ENCODE data around the gene UVSSA.
"Not testable (repeated sequence)": the region's sequence is repeated elsewhere in the genome, so short reads cannot be mapped to it uniquely, and the experiment has no call there.

GRCh38 chr4:1324443-1325175 is 22.4 kb upstream of the UVSSA start:
- TF ChIP-seq CTCF (IDR thresholded peaks at IDR 0.05; ENCODE audit: low read depth, low read length); POLR2A (IDR thresholded peaks at IDR 0.05; ENCODE audit: extremely low read depth, insufficient read length); MYC (IDR thresholded peaks at IDR 0.05; ENCODE audit: low read depth, low read length); MAX (IDR thresholded peaks at IDR 0.05; ENCODE audit: low read depth, low read length): not testable (repeated sequence)

Measured in NB4 (cell line).